GM19193 (cell line): ENCODE results near the gene ZNF415.

Experiments used
- POLR2A ChIP-seq: IDR thresholded peaks from 4 replicates; pipeline ENCODE4 v1.6.1; 2011; ENCODE audit not compliant: insufficient read depth, insufficient read length; ENCODE audit errors: extremely low read depth

ZNF415 gene

GRCh38 chr19:53079313-53079924 is 53.3 kb downstream of the ZNF415 start:
- no peak for TF ChIP-seq POLR2A

- no peak for TF ChIP-seq POLR2A
These were observed 54.0 kb downstream of the ZNF415 start for GRCh38 chr19:53078668-53079067.

- no peak for TF ChIP-seq POLR2A
These were observed 55.7 kb downstream of the ZNF415 start for GRCh38 chr19:53076984-53077383.

- TF ChIP-seq POLR2A: no peak
These were observed 63.9 kb downstream of the ZNF415 start for GRCh38 chr19:53068834-53069233.

GRCh38 chr19:53068199-53068598 is 64.5 kb downstream of the ZNF415 start:
- no peak for TF ChIP-seq POLR2A

- no peak for TF ChIP-seq POLR2A
These were observed 74.7 kb downstream of the ZNF415 start for GRCh38 chr19:53057904-53058580.
